ENCODE results near the gene S100P.

Gene S100P

GRCh38 chr4:6739920-6740319 is 46.2 kb downstream of the S100P start:
- no peaks in the 10 kb centered on the region for H3K4me1 ChIP-seq (ENCODE audit: control insufficient read depth, insufficient read depth, low read length)
- peaks cover 6% of the 10 kb centered on the region; the same call in 1 of the 2 replicates for H3K9me3 ChIP-seq (ENCODE audit: control insufficient read depth, insufficient read depth, low read depth, low read length)
- H3K27me3 ChIP-seq (ENCODE audit: control insufficient read depth, insufficient read depth, low read length) = no peaks in the 10 kb centered on the region
- no peaks in the 10 kb centered on the region for H3K36me3 ChIP-seq (ENCODE audit: control insufficient read depth, insufficient read depth, low read length)
- no peak overlapping the region for H3K27ac ChIP-seq (ENCODE audit: low read depth, low read length)
- no peak overlapping the region for H3K9ac ChIP-seq (ENCODE audit: low read length)
- H3K4me3 ChIP-seq (ENCODE audit: low read depth, low read length) = no peak overlapping the region

GRCh38 chr4:6740347-6740746 is 46.7 kb downstream of the S100P start:
- Histone ChIP-seq H3K9ac (ENCODE audit: low read length) (no peak overlapping the region), H3K9me3 (ENCODE audit: control insufficient read depth, insufficient read depth, low read depth, low read length) (peaks cover 6% of the 10 kb centered on the region; the same call in 1 of the 2 replicates), H3K27ac (ENCODE audit: low read depth, low read length) (no peak overlapping the region), H3K36me3 (ENCODE audit: control insufficient read depth, insufficient read depth, low read length) (no peaks in the 10 kb centered on the region), H3K4me3 (ENCODE audit: low read depth, low read length) (no peak overlapping the region), H3K27me3 (ENCODE audit: control insufficient read depth, insufficient read depth, low read length) (no peaks in the 10 kb centered on the region), H3K4me1 (ENCODE audit: control insufficient read depth, insufficient read depth, low read length) (no peaks in the 10 kb centered on the region)

- no peaks in the 10 kb centered on the region for H3K36me3 ChIP-seq (ENCODE audit: control insufficient read depth, insufficient read depth, low read length)
- H3K27me3 ChIP-seq (ENCODE audit: control insufficient read depth, insufficient read depth, low read length) = no peaks in the 10 kb centered on the region
- no peak overlapping the region for H3K4me3 ChIP-seq (ENCODE audit: low read depth, low read length)
- no peak overlapping the region for H3K9ac ChIP-seq (ENCODE audit: low read length)
- H3K9me3 ChIP-seq (ENCODE audit: control insufficient read depth, insufficient read depth, low read depth, low read length) = peaks cover 6% of the 10 kb centered on the region; the same call in 1 of the 2 replicates
- H3K27ac ChIP-seq (ENCODE audit: low read depth, low read length) = no peak overlapping the region
- H3K4me1 ChIP-seq (ENCODE audit: control insufficient read depth, insufficient read depth, low read length) = no peaks in the 10 kb centered on the region
These were observed 48.8 kb downstream of the S100P start for GRCh38 chr4:6742507-6742906.

- Histone ChIP-seq H3K27me3 (ENCODE audit: control insufficient read depth, insufficient read depth, low read length) (no peaks in the 10 kb centered on the region), H3K27ac (ENCODE audit: low read depth, low read length) (no peak overlapping the region), H3K9ac (ENCODE audit: low read length) (no peak overlapping the region), H3K4me3 (ENCODE audit: low read depth, low read length) (no peak overlapping the region), H3K4me1 (ENCODE audit: control insufficient read depth, insufficient read depth, low read length) (no peaks in the 10 kb centered on the region), H3K36me3 (ENCODE audit: control insufficient read depth, insufficient read depth, low read length) (no peaks in the 10 kb centered on the region), H3K9me3 (ENCODE audit: control insufficient read depth, insufficient read depth, low read depth, low read length) (peaks cover 6% of the 10 kb centered on the region; the same call in 1 of the 2 replicates)
These were observed 49.3 kb downstream of the S100P start for GRCh38 chr4:6742989-6743388.

Measured in HUES6 (cell line).